Astrocyte of the cerebellum (primary cell): ENCODE data around the gene COX8A.

ENCODE experiments used
- DNase-seq: peaks from one replicate; pipeline ENCODE4 v3.0.0-alpha.2; 2011; ENCODE audit warnings: low read depth
- H3K4me3 ChIP-seq: 2 replicates; pipeline ENCODE4 v1.5.1; 2011; ENCODE audit warnings: mild to moderate bottlenecking, low read depth, low read length, moderate library complexity
- CTCF ChIP-seq: IDR thresholded peaks from 2 replicates; pipeline ENCODE4 v1.5.1; 2012; ENCODE audit warnings: low read length, low read depth, moderate library complexity, mild to moderate bottlenecking; ENCODE audit errors: missing control alignments
- in situ Hi-C: cut with HindIII; loops from 2 replicates; pipeline ENCODE4 v1.10.0; 2017; ENCODE audit warnings: low sequenced_read_pairs

The COX8A gene

GRCh38 chr11:64018310-64018709 is 43.9 kb downstream of the COX8A start:
- in situ Hi-C loops = no loop called here
- H3K4me3 ChIP-seq = no peak overlapping the region
- TF ChIP-seq CTCF = no peak
- no peak for DNase-seq

GRCh38 chr11:64019106-64020037 is 45.0 kb downstream of the COX8A start:
- no peak overlapping the region for H3K4me3 ChIP-seq
- TF ChIP-seq CTCF = no peak
- in situ Hi-C loops = no loop called here
- no peak for DNase-seq

GRCh38 chr11:64020976-64021756 is 46.7 kb downstream of the COX8A start:
- no peak overlapping the region for H3K4me3 ChIP-seq
- in situ Hi-C loops = no loop called here
- DNase-seq = no peak
- TF ChIP-seq CTCF = no peak

- DNase-seq = no peak
- in situ Hi-C loops = no loop called here
- no peak overlapping the region for H3K4me3 ChIP-seq
- TF ChIP-seq CTCF = no peak
Measured at GRCh38 chr11:64021757-64022093, 47.3 kb downstream of the COX8A start.

- H3K4me3 ChIP-seq = no peak overlapping the region
- TF ChIP-seq CTCF = no peak
Measured at GRCh38 chr11:64022125-64022784, 47.8 kb downstream of the COX8A start.

GRCh38 chr11:64023712-64024710 is 49.6 kb downstream of the COX8A start:
- DNase-seq = no peak
- no peak for TF ChIP-seq CTCF
- in situ Hi-C loops = no loop called here
- H3K4me3 ChIP-seq = no peak overlapping the region

More at GRCh38 chr11:64022125-64022784, 47.8 kb downstream of the COX8A start:
- in situ Hi-C loops = no loop called here
- no peak for DNase-seq
